ENCODE data around the gene CDK5RAP2. TPM values are rescaled to one million over a fixed set of nuclear protein-coding genes. Genes with fewer than 3 reads are reported as not detected.

The CDK5RAP2 gene
- total RNA-seq, 4 donors from 2014 or later = 48.1 to 127 (median 76.7) TPM

DNA sequence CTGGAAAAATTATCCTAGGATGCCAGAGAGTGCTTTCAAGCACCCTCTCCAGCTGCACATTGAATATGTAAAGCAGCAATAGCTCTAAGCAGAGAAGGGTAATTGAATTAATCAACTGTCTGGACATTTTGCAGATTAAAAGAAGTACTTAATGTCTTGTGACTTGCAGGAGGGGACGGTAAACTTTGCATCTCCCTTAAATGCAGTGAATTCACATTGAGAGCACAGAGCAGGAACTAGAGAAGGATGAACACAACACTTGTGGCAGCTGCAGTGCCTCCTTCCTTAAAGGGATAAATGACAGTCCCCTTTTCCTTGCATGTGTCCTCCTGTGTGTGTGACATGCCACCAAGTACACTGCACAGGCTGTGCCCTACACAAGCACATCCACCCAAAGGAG is 7.4 kb upstream of the CDK5RAP2 start:
- no peaks in the 10 kb centered on the region for H3K27me3 ChIP-seq
- H3K9me3 ChIP-seq = peaks cover 0 to 4% (median 0%) of the 10 kb centered on the region in 4 donors
- TF ChIP-seq, protein P1, sequence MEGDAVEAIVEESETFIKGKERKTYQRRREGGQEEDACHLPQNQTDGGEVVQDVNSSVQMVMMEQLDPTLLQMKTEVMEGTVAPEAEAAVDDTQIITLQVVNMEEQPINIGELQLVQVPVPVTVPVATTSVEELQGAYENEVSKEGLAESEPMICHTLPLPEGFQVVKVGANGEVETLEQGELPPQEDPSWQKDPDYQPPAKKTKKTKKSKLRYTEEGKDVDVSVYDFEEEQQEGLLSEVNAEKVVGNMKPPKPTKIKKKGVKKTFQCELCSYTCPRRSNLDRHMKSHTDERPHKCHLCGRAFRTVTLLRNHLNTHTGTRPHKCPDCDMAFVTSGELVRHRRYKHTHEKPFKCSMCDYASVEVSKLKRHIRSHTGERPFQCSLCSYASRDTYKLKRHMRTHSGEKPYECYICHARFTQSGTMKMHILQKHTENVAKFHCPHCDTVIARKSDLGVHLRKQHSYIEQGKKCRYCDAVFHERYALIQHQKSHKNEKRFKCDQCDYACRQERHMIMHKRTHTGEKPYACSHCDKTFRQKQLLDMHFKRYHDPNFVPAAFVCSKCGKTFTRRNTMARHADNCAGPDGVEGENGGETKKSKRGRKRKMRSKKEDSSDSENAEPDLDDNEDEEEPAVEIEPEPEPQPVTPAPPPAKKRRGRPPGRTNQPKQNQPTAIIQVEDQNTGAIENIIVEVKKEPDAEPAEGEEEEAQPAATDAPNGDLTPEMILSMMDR (IDR thresholded peaks at IDR 0.05) = no peak
- no peak for TF ChIP-seq EP300 (IDR thresholded peaks at IDR 0.05)
- no peak for TF ChIP-seq POLR2A (IDR thresholded peaks at IDR 0.05)
- H3K36me3 ChIP-seq = no peaks in the 10 kb centered on the region
- H3K27ac ChIP-seq = no peak overlapping the region
- no peak overlapping the region for H3K4me3 ChIP-seq
- peaks cover 0 to 8% (median 4%) of the 10 kb centered on the region in 4 donors for H3K4me1 ChIP-seq
- DNase-seq (ENCODE audit: low spot score in 2 of 2) = no peak
- WGBS, 2 donors = 24 to 28% methylated on average over 1 of the region's 1 CpG

DNA sequence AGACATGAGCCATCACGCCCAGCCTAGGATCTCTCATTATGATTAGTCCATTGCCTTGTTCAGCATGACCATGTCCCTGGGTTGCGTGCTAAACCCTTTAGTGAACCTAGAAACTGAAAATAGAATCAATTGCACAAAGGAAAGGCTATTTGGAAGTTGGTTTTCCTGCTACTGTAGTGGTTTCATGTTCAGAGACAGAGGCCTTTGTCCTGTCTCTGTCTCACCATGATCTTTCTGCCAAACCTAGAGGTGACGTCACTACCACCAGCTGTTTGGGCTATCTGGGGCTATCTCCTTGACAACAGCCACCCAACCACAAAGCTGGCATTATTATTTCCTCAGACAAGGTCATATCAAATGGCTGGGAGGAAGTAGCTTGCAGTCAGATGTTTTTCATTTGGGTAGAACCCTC is 4.0 kb upstream of the CDK5RAP2 start:
- WGBS, 2 donors = 22 to 37% methylated on average over 3 of the region's 3 CpGs
- Histone ChIP-seq H3K27me3 (no peaks in the 10 kb centered on the region), H3K27ac (peak overlapping the region in 2 of 4 donors; percentile 71 to 74), H3K4me3 (no peak overlapping the region), H3K4me1 (peaks cover 0 to 23% (median 12%) of the 10 kb centered on the region in 4 donors), H3K9me3 (no peaks in the 10 kb centered on the region), H3K36me3 (no peaks in the 10 kb centered on the region)
- TF ChIP-seq, protein P1 (IDR thresholded peaks at IDR 0.05) = no peak
- peak in 1 of 2 donors; percentile 51 for TF ChIP-seq EP300 (IDR thresholded peaks at IDR 0.05)
- DNase-seq (ENCODE audit: low spot score in 2 of 2) = peak in 1 of 2 donors; percentile 30

DNA sequence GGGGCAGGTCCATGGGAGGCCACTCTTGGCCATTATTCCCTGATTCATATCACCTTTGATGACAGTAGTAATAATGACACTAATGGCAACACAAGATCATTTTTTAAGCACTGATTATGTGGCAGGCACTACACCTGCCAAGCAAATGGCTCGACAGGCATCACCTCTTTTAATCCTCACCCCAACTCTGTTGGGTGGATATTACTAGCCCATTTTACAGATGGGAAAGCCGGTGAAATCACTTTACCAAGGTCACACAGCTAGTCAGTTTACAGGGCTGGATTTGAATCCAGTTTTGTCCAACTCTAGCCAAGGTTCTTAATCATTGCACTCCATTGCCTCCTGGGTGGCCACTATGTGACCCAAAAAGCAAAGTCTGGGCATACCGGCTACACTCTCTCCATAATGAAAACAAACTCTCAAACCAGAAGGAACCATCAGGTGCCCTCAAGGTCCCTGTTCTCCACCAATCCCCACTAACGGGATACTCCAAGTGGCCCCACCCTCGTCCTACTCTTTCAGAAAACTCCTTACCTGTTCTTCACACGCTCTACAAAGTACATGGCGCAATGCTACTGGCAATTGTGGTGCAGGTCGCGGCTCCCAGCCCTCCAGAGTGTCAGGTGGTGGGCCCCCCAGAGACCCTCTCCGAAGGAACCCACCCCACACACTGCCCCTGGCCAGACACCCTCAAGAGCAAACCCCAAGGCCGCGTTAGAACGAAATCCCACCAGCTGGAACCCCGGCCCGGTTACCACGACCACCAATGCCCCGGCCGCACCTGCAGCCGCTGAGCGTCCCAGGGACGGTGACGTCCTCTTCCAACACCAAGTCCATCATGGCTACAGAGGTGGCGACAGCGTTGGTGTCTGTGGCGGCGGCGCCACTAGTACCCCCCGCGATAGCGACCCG is 572 bp downstream of the CDK5RAP2 start:
- Histone ChIP-seq H3K27ac (peak overlapping the region in 3 of 4 donors; percentile 78 to 86 (median 83)), H3K4me3 (peak overlapping the region; percentile 86 to 97 (median 92)), H3K4me1 (peaks cover 0 to 42% (median 15%) of the 10 kb centered on the region in 4 donors), H3K27me3 (no peaks in the 10 kb centered on the region), H3K36me3 (peaks cover 0 to 14% (median 0%) of the 10 kb centered on the region in 3 donors), H3K9me3 (no peaks in the 10 kb centered on the region)
- no peak for DNase-seq (ENCODE audit: low spot score in 2 of 2)
- TF ChIP-seq POLR2A (IDR thresholded peaks at IDR 0.05) (no peak), EP300 (IDR thresholded peaks at IDR 0.05) (no peak)
- TF ChIP-seq, protein P1 (IDR thresholded peaks at IDR 0.05) = no peak
- whole genome bisulfite sequencing, 2 donors = 6 to 9% methylated on average over 20 to 31 of the region's 31 CpGs

DNA sequence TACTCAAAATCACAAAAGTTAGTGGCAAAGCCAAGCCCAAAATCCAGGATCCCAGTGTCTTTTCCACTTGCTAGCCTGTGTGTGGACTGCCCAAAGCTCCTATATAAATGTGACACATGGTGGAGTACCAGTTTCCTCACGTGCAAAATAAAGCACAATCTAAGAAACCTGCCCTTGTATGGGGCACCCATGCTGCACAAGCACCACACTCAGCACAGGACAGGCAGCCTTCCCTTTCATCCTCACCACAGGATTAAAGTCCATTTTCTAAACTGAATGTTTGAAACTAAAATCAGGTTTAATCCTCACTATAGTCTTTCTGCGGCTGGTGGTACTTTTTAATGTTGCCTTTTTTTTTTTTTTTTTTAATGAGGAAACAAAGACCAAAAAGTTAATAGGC is 5.5 kb downstream of the CDK5RAP2 start:
- no peak overlapping the region for H3K27ac ChIP-seq
- 68 to 84% methylated on average over 2 of the region's 2 CpGs for WGBS, 2 donors
- TF ChIP-seq, protein P1 (IDR thresholded peaks at IDR 0.05) = no peak
- TF ChIP-seq POLR2A (IDR thresholded peaks at IDR 0.05) (no peak), EP300 (IDR thresholded peaks at IDR 0.05) (no peak)
- no peak overlapping the region for H3K4me3 ChIP-seq
- H3K27me3 ChIP-seq = no peaks in the 10 kb centered on the region
- H3K4me1 ChIP-seq = peaks cover 0 to 24% (median 7%) of the 10 kb centered on the region in 4 donors
- DNase-seq (ENCODE audit: low spot score in 2 of 2) = no peak
- peaks cover 0 to 38% (median 1%) of the 10 kb centered on the region in 3 donors for H3K36me3 ChIP-seq
- no peaks in the 10 kb centered on the region for H3K9me3 ChIP-seq

DNA sequence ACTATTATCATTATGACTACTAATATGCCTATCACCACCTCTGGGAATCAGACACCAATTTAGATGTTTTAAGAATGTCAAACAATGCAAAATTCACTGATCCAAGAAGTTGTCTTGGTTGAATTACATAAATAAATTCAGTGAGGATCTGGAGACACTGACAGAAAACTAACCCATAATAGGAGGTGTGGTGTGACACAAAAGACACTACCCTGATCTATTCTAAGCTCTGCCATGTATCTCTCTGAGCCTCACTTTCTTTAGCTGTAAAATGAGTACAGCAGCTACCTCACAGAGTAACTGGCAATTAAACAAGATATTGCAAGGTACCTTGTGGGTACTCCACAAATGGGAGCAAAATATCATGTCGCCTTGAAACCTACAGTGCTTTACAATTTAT is 7.5 kb downstream of the CDK5RAP2 start:
- TF ChIP-seq, protein P1 (IDR thresholded peaks at IDR 0.05) = no peak
- TF ChIP-seq EP300 (IDR thresholded peaks at IDR 0.05) (no peak), POLR2A (IDR thresholded peaks at IDR 0.05) (no peak)
- Histone ChIP-seq H3K4me3 (no peak overlapping the region), H3K27me3 (no peaks in the 10 kb centered on the region), H3K27ac (no peak overlapping the region), H3K4me1 (peaks cover 0 to 6% (median 0%) of the 10 kb centered on the region in 4 donors), H3K9me3 (no peaks in the 10 kb centered on the region), H3K36me3 (peaks cover 0 to 51% (median 8%) of the 10 kb centered on the region in 3 donors)
- no peak for DNase-seq (ENCODE audit: low spot score in 2 of 2)
- 96 to 97% methylated on average over 1 of the region's 1 CpG for WGBS, 2 donors
